ACHN (cell line): ENCODE measurements around the gene CERS1.

Experiments used
- DNase-seq: peaks from one replicate; pipeline ENCODE4 v3.0.0-alpha.2; 2015
- in situ Hi-C: cut with HindIII; loops from 2 replicates; pipeline ENCODE4 v1.10.0; 2017; ENCODE audit warnings: low sequenced_read_pairs, low pct_ligation_motif_present, low pct_unique_long_range_greater_than_20kb

The CERS1 gene

GRCh38 chr19:18901491-18901890, 5.5 kb upstream of the CERS1 start:
- no peak for DNase-seq
- in situ Hi-C loops = no loop called here

GRCh38 chr19:18900700-18901481, 4.9 kb upstream of the CERS1 start:
- in situ Hi-C loops = no loop called here
- no peak for DNase-seq

- no peak for DNase-seq
- in situ Hi-C loops = no loop called here
Observed at GRCh38 chr19:18899624-18900560, 3.9 kb upstream of the CERS1 start.

- in situ Hi-C loops = no loop called here
- no peak for DNase-seq
Observed at GRCh38 chr19:18898607-18899408, 2.9 kb upstream of the CERS1 start.

- in situ Hi-C loops = no loop called here
- no peak for DNase-seq
Observed at GRCh38 chr19:18898081-18898606, 2.2 kb upstream of the CERS1 start.

GRCh38 chr19:18897094-18898029, 1.4 kb upstream of the CERS1 start:
- in situ Hi-C loops = no loop called here
- DNase-seq = no peak

- no peak for DNase-seq
- in situ Hi-C loops = no loop called here
Observed at GRCh38 chr19:18896421-18896841, 473 bp upstream of the CERS1 start.

- in situ Hi-C loops = no loop called here
- DNase-seq = peak; percentile 57
Observed at GRCh38 chr19:18895038-18895823, 727 bp downstream of the CERS1 start.

GRCh38 chr19:18894254-18895037, 1.5 kb downstream of the CERS1 start:
- in situ Hi-C loops = no loop called here
- no peak for DNase-seq

- in situ Hi-C loops = no loop called here
Observed at GRCh38 chr19:18893587-18894253, 2.2 kb downstream of the CERS1 start.

GRCh38 chr19:18889949-18890745, 5.8 kb downstream of the CERS1 start:
- in situ Hi-C loops = no loop called here
- DNase-seq = no peak

More at GRCh38 chr19:18893587-18894253, 2.2 kb downstream of the CERS1 start:
- DNase-seq = no peak

- in situ Hi-C loops = no loop called here
- no peak for DNase-seq
Observed at GRCh38 chr19:18886972-18887371, 9.0 kb downstream of the CERS1 start.

GRCh38 chr19:18883526-18884304, 12.2 kb downstream of the CERS1 start:
- in situ Hi-C loops = no loop called here
- DNase-seq = no peak

GRCh38 chr19:18881491-18881890, 14.5 kb downstream of the CERS1 start:
- in situ Hi-C loops = no loop called here
- DNase-seq = no peak
